HG02678 (cell line): Measurements from ENCODE around the gene GCHFR.

Experiments used
- ATAC-seq: cut with Tn5 transposase; IDR thresholded peaks from one replicate; pipeline ENCODE4 v1.9.1; 2021; ENCODE audit warnings: mild to moderate bottlenecking, moderate library complexity; ENCODE audit not compliant: unreplicated experiment

GCHFR gene

DNA sequence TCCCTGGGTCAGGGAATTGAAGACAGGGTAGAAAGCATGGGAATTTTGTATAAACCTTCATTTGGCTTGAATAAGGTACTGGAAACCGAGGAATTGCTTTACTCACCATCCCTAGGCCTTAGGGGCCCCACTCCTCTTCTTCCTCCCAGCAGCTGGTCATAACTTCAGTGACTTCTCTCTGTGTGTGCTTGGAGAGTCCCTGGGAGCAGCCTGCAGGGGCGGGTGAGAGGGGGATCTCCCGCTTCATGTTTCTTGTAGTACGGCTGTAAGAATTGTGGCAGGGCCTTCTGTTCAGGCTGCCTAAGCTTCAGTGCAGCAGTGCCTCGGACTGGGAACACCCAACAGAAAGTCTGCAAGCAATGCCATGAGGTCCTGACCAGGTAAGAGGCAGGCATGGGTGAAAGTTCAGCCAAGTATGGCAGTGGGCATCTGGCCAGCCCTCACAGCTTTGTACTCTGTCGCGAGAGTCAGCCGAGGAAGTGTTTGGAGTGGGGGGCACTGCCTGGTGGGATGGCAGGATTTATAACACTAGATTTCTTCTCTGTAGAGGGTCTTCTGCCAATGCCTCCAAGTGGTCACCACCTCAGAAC lies 45.1 kb downstream of the GCHFR start:
- ATAC-seq: no peak

DNA sequence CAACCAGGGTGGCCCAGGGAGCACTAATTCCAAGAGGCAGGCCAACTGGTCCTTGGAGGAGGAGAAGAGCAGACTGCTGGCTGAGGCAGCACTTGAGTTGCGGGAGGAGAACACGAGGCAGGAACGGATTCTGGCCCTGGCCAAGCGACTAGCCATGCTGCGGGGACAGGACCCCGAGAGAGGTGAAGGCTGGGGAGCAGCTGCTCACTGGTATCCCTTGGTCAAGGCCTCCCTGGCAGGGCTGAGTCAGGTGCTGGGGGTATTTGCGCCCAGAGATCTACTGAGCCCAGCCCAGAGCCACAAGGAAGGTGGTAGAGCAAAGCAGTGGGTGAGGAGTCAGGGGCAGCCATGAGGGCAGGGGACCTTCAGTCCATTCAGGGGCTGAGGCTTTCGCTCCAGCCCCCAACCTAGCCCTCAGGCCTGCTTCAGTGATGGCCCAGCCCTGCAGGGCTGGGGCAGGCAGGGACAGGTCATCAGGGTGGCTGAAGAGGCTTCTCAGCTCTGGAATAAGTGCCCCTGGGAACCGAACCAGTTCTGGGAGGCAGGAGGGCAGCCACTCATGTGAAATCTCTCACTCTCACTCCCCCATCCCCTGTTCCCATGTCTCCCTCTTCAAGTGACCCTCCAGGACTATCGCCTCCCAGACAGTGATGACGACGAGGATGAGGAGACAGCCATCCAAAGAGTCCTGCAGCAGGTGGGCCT lies 49.0 kb downstream of the GCHFR start:
- no peak for ATAC-seq

DNA sequence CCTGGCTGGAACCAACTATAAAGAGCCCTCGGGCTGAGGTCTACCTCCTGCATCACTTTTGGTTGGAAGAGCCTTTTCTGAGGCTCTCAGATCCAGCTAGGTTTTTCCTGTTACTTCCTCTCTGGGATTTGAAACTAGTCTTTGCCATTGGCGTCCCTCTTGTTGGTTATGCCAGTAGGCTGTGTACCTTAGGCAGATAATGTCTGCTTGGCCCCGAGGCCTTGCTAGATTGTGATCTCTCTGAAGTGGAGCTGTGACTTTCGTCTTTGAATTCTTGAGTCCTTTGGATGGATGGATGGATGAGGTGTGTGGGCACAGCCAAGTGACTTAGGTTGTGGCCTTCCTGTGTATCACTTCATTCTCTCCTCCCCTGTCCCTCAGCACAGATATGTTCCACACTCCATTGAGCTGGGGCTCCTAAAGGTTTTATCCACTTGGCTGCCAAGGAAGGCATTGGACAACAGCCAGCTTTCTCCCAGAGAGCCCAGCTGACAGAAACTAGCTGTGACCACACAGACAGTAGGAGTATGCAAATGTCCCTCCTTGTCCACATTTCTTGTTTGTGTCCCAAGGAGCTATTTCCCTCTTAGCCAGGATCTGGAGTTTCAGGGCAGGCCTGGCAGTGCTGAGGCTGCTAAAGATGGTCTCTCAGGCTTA lies 51.3 kb downstream of the GCHFR start:
- ATAC-seq: no peak
